ENCODE measurements around the gene STARD7.
"Not testable (repeated sequence)": the region's sequence is repeated elsewhere in the genome, so short reads cannot be mapped to it uniquely, and the experiment has no call there.

The STARD7 gene

DNA sequence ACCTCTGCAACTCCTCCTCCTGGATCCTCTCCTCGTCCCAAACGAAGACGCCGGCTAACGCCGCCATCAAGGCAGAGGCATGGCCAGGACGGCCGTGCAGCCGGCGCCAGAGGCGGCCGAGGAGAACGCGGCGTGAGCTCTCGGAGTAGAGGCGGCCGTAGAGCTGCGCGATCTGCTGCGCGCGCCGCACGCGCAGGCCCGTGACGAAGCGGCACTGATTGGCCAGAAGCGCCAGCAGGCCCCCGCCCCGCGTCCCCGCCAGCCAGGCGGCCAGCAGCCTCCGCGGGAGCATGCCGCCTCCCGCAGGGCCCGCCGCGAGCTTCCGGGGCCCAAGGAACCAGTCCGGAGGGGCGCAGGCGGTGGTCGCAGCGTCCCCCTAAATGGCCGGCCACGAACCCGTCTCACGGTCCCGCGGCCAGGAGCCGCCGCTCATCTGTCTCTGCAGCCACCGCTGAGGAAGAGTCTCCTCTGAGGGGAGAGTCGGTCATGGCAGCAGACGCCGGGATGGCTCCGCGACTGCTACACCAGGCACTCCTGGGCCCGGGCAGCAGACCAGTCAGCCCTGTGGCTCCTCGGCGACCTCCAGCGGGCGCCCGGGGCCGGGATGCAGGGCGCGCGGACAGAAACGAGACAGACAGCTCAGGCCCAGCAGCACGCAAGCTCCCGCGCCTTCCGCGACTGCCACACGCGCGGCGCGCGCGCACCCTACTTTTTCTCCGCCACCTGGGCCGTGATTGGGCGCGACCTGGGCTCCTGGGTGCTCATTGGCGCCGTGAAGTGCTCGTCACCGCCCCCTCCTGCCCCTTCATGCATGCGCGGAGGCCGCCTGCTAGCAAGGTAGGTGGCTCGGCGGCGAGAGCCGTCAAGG, at the start of gene STARD7:
TSS of gene STARD7 (minus strand) at position 685 of the 868 bp plus-strand sequence. CDS start at position 292, 393 bp downstream.
- DNase-seq = peak; percentile 96

GRCh38 chr2:96257744-96258143, 49.1 kb upstream of the STARD7 start:
- not testable (repeated sequence) for DNase-seq

- DNase-seq = no peak
These were observed 48.0 kb upstream of the STARD7 start for GRCh38 chr2:96256611-96257113.

DNA sequence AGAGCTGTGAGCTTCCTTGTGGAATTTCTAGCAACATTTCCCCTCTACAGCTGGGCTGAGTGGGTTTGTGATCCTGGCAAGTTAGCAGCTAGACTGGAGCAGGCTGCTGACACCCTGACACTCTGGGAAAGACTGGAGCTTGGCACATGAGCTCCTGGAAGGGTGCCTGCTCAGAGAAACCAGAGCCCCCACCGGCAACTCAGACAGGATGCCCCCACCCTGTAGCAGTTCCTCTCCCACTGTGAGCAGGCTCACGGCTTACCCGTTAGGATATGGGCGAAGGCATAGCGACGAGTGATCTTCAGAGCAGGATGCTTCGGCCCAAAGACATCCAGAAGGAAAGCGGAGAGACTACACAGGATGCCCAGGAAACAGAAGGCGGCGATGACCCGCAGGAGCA, 45.9 kb upstream of the STARD7 start:
- DNase-seq = no peak

- DNase-seq = no peak
These were observed 44.4 kb upstream of the STARD7 start for GRCh38 chr2:96253006-96253405.

- DNase-seq = no peak
These were observed 43.9 kb upstream of the STARD7 start for GRCh38 chr2:96252526-96252925.

DNA sequence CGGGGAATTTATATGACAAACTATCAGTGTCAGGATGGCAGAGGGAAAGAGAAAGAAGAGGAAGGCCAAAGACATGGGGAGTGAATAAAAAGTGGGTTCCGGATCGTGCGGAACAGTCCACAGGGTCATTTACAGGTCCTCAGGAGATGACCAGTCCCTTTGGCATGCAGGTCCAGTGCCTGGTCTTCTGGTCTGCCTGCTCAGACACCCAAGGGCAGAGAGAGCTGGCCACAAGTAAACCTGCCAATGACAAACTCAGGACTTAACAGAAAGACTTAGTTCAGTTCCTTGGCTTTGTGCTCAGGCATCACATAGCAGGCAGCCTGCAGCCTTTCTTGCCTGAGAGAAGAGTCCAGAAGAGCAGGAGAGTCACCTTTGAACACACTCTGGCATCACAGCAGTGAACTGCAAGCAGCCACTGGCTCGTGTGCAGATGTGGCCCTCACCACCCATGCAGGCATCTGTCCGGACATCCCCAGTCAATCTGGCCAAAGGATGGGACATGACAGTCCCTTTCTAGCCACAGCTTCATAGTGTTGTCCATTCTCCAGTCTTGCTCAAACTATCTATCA, 43.2 kb upstream of the STARD7 start:
- no peak for DNase-seq

- no peak for DNase-seq
These were observed 41.6 kb upstream of the STARD7 start for GRCh38 chr2:96250188-96250587.

GRCh38 chr2:96249654-96250053, 41.0 kb upstream of the STARD7 start:
- DNase-seq = no peak

DNA sequence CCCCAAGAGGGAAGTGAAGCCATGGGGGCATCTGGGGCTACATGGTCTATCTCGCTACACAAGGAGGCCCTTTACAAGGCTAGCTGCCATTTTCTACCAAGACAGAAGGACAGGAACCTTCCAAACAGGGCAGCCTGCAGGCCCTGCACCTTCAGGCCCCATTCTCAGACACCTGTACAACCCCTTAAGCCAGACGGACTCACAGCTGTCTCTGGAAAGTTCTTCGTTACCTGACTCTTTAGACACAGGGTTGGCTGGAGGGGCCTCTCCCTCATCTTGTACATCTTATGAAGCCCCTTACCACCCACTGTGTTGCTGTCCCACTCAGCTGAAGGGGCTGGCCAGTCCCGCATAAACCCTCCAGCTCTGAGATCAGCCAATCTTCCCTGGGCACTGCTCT, 40.0 kb upstream of the STARD7 start:
- DNase-seq = no peak

DNA sequence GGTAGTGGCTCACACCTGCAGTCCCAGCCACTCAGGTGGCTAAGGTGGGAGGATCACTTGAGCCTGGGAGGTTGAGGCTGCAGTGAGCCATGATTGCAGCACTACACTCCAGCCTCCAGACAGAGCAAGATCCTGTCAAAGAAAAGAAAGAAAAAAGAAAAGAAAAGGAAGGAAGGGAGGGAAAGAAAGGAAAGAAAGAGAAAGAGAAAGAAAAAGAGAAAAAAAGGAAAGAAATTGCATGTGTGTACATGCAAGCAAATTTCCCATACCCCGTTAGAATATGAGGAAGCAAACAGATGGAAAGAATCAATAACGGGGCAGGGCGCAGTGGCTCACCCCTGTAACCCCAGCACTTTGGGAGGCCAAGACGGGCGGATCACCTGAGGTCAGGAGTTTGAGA, 39.3 kb upstream of the STARD7 start:
- DNase-seq = no peak

GRCh38 chr2:96247009-96247408, 38.4 kb upstream of the STARD7 start:
- DNase-seq = no peak

- peak; percentile 22 for DNase-seq
These were observed 37.2 kb upstream of the STARD7 start for GRCh38 chr2:96245609-96246390.

GRCh38 chr2:96243843-96244242, 35.2 kb upstream of the STARD7 start:
- DNase-seq = no peak

GRCh38 chr2:96241900-96242611, 33.4 kb upstream of the STARD7 start:
- peak; percentile 65 for DNase-seq

GRCh38 chr2:96241227-96241626, 32.6 kb upstream of the STARD7 start:
- DNase-seq = no peak

GRCh38 chr2:96240341-96241038, 31.9 kb upstream of the STARD7 start:
- DNase-seq = no peak

GRCh38 chr2:96239745-96240264, 31.2 kb upstream of the STARD7 start:
- no peak for DNase-seq

GRCh38 chr2:96239091-96239490, 30.5 kb upstream of the STARD7 start:
- DNase-seq = no peak

DNA sequence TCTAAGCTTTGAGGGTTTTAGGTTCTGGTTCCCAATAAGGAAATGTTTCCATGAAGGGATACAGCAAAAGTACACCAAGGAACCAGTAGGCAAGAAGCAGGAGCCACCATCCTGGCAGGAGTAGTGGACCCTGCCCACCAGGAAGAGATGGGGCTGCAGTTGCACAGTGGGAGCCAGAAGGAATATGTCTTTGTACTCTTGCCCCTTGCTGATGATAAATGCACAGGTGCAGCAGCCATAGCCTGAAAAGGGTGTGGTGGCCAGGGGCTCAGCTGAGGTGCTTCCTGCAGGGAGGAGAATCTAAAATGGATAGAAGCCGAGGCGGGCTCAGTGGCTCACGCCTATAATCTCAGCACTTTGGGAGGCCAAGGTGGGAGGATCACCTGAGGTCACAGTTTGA, 29.6 kb upstream of the STARD7 start:
- DNase-seq = no peak

DNA sequence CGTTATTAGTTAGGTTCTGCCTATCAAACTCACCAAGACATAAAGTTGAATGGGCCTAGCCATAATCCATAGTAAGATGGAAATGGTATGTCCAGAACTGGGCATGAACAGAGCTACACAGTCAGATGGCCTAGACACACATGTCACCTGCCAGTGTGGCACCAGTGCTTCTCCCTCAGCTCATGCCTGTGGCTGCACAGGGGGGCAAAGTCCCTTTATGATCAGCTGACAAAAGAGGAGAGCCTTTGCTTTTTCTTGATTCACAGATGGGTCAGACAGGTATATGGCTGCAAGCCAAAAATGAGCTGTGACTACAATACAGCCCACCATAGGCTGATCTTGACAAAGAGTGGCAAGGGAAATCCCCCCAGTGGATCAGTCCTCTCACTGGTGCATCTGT, 28.3 kb upstream of the STARD7 start:
- no peak for DNase-seq

DNA sequence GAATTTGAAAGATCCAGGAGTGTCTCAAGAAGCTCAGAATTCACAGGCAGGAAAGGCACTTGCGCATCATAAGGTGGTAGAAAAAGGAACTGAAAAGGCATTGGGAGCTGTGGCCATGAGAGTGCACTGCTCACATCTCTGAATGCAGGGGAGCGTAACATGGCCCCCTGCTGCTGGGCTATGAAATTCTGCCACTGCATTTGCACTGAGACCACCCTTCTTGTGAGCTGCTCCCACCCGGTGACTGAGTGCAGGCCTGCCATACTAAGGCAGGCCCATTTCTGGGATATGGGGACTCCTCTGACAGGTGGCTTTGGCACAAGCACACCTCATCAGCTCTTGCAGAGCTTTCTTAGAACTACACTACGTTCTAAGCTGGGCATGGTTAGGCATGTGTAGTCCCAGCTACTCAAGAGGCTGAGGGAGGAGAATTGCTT, 25.3 kb upstream of the STARD7 start:
- no peak for DNase-seq

Data from CD4-positive, alpha-beta T cell treated with Interleukin-4 for 4 hours (primary cell).